Measurements from ENCODE around the gene EYS. TPM values are rescaled to one million over a fixed set of nuclear protein-coding genes. Genes with fewer than 3 reads are reported as not detected.
"Not testable (repeated sequence)": the region's sequence is repeated elsewhere in the genome, so short reads cannot be mapped to it uniquely, and the experiment has no call there.

The EYS gene
- total RNA-seq, 2 donors from 2014 or later, result 0.20 TPM; not detected in 1

DNA sequence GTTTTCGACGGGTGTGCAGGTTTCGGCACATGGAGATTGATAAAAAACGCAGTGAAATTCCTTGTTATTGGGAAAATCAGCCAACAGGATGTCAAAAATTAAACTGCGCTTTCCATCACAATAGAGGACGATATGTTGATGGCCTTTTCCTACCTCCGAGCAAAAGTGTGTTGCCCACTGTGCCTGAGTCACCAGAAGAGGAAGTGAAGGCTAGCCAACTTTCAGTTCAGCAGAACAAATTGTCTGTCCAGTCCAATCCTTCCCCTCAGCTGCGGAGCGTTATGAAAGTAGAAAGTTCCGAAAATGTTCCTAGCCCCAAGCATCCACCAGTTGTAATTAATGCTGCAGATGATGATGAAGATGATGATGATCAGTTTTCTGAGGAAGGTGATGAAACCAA lies 404.4 kb downstream of the EYS start:
- ATAC-seq; H3K27me3 Mint-ChIP-seq; H3K36me3 Mint-ChIP-seq; H3K4me3 Mint-ChIP-seq; DNase-seq (ENCODE audit: low spot score); H3K9me3 Mint-ChIP-seq; H3K27ac Mint-ChIP-seq; H3K4me1 Mint-ChIP-seq (ENCODE audit: low read depth in 2 of 2): not testable (repeated sequence)

DNA sequence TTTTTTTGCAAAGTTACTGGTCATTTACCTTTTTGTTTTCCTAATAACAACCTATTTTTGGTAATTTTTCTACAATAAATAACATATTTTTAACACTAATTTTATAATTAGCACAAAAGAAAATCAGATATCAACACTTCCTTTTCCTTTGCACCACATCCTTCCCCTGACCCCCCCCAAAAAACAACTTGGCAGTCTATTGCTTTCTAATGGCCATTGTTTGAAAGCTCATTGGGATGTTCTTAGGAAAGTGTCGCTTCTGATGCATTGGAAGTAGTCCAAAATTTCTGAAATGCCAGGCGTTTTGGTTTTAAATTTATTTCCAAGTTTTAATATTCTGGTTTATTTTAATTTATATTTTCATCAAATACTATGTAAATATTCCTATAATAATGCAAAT lies 407.8 kb downstream of the EYS start:
- no peaks in the 10 kb centered on the region for H3K36me3 Mint-ChIP-seq
- H3K4me3 Mint-ChIP-seq, result no peak overlapping the region
- H3K27ac Mint-ChIP-seq, result no peak overlapping the region
- DNase-seq (ENCODE audit: low spot score) (no peak), ATAC-seq (no peak)
- peaks cover 3% of the 10 kb centered on the region for H3K9me3 Mint-ChIP-seq
- no peaks in the 10 kb centered on the region for H3K27me3 Mint-ChIP-seq
- H3K4me1 Mint-ChIP-seq (ENCODE audit: low read depth in 2 of 2), result no peaks in the 10 kb centered on the region

DNA sequence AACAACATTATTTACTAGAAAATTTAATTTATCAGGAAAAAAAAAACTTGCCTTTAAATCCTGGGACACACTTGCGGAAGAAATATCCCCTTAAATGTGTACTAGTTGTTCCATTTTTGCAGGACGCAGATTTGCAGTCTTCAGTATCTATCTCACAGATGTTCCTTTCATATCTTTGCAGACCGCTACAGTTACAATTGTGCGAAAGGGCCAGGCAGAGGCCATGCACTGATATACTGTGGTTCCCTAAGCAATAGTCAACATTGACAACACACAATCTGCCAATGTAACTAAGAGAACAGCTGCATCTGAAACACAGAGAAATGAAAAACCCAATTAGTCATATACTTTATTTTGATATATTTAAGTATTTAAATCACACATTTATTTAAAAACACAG lies 411.2 kb downstream of the EYS start:
- H3K4me3 Mint-ChIP-seq, result no peak overlapping the region
- ATAC-seq (no peak), DNase-seq (ENCODE audit: low spot score) (no peak)
- peaks cover 4% of the 10 kb centered on the region for H3K36me3 Mint-ChIP-seq
- peaks cover 8% of the 10 kb centered on the region for H3K9me3 Mint-ChIP-seq
- H3K27ac Mint-ChIP-seq, result no peak overlapping the region
- H3K27me3 Mint-ChIP-seq, result no peaks in the 10 kb centered on the region
- H3K4me1 Mint-ChIP-seq (ENCODE audit: low read depth in 2 of 2), result no peaks in the 10 kb centered on the region

DNA sequence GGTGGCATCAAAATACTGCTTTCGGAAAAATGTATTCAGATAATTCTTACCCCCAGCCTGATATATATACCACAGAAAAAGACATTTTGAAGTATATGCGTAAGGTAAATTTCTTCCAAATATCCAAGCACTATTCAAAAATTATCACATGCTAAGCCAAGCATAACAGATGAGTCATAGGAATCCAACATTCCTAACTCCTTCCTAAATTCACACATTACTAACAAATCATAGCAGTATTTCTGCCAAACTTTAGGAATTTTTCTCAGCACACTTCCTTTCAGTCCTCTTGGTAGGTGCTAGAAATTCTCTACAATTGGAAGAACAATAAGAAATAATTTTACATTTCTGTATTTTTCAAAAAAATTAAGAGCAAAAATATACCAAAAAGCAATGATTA lies 417.5 kb downstream of the EYS start:
- DNase-seq (ENCODE audit: low spot score) (no peak), ATAC-seq (no peak)
- Mint-ChIP-seq H3K27ac (no peak overlapping the region), H3K27me3 (no peaks in the 10 kb centered on the region), H3K4me1 (ENCODE audit: low read depth in 2 of 2) (no peaks in the 10 kb centered on the region), H3K36me3 (peaks cover 4% of the 10 kb centered on the region), H3K9me3 (peaks cover 5% of the 10 kb centered on the region), H3K4me3 (no peak overlapping the region)

DNA sequence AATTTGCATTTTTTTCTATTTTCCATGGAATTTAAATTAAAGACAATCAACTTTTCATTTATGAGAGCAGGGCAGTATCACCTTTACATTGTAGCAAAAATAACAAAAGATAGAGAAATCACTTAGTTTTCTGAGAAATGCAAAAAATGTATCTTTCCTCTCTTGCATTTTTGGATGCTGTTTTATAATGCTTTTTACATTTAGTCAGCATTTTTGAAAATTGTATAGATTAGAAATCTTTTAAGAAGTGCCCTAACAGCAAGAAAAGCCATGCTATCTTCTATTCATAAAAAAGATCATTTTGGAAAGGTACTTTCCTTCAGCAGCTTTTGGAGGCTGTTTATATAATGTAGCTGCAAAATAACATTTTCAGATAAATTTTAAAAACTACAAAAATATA lies 421.8 kb downstream of the EYS start:
- H3K4me1 Mint-ChIP-seq (ENCODE audit: low read depth in 2 of 2), result no peaks in the 10 kb centered on the region
- no peak overlapping the region for H3K4me3 Mint-ChIP-seq
- DNase-seq (ENCODE audit: low spot score), result no peak
- H3K27ac Mint-ChIP-seq, result no peak overlapping the region
- no peaks in the 10 kb centered on the region for H3K36me3 Mint-ChIP-seq
- no peaks in the 10 kb centered on the region for H3K27me3 Mint-ChIP-seq
- no peaks in the 10 kb centered on the region for H3K9me3 Mint-ChIP-seq
- ATAC-seq, result no peak

DNA sequence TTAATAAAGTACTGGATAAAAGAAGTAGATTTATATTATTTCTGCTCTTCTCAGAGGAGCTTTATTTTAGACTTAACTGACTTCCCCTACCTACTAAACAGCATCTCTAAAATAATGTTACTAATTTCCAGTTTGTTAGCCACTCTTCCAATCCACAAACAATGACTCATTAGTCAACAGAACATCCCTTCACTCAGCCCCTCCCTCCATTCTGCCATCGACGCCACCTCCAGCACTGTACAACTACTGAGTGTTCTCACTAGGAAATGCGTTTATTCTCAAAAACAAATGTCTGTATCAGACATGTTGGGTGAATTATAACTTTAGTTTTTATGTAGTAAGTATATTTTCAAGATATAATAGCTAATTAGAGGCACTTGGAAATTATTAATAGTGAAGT lies 427.0 kb downstream of the EYS start:
- Mint-ChIP-seq H3K27me3 (no peaks in the 10 kb centered on the region), H3K36me3 (no peaks in the 10 kb centered on the region), H3K4me1 (ENCODE audit: low read depth in 2 of 2) (no peaks in the 10 kb centered on the region), H3K27ac (no peak overlapping the region), H3K9me3 (peaks cover 8% of the 10 kb centered on the region), H3K4me3 (no peak overlapping the region)
- DNase-seq (ENCODE audit: low spot score), result no peak
- ATAC-seq, result no peak

DNA sequence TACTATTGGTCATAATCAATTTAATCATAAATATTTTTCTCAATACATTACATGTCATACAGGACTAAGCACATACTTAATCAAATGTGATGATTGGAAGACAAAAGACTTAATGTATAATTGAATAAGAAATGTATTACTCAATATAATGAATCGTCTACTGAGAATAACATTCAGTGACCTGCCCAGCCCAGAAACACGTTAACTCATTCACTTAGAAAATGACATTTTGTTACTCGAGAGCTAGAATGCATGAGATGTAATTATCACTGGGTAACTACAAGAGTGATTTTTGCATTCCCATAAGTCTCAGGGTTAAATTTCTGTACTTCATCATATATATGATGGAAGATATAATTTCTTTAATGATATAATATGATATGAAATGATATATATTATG lies 444.8 kb downstream of the EYS start:
- H3K27me3 Mint-ChIP-seq, result no peaks in the 10 kb centered on the region
- H3K4me3 Mint-ChIP-seq, result no peak overlapping the region
- H3K9me3 Mint-ChIP-seq, result peaks cover 7% of the 10 kb centered on the region
- H3K36me3 Mint-ChIP-seq, result peaks cover 5% of the 10 kb centered on the region
- no peak for ATAC-seq
- no peak for DNase-seq (ENCODE audit: low spot score)
- no peaks in the 10 kb centered on the region for H3K4me1 Mint-ChIP-seq (ENCODE audit: low read depth in 2 of 2)
- no peak overlapping the region for H3K27ac Mint-ChIP-seq

DNA sequence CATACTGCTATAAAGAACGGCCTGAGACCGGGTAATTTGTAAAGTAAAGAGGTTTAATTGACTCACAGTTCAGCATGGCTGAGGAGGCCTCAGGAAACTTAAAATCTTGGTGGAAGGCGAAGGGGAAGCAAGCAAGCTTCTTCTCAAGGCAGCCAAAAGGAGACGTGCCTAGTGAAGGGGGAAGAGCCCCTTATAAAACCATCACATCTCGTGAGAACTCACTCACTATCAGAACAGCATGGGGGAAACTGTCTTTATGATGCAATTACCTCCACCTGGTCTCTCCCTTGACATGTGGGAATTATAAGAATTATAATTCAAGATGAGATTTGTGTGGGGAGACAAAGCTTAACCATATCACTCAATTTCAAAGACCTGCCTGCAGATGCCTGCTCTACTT lies 447.0 kb downstream of the EYS start:
- H3K27me3 Mint-ChIP-seq, result no peaks in the 10 kb centered on the region
- H3K4me3 Mint-ChIP-seq, result no peak overlapping the region
- no peak for ATAC-seq
- peaks cover 5% of the 10 kb centered on the region for H3K36me3 Mint-ChIP-seq
- no peak overlapping the region for H3K27ac Mint-ChIP-seq
- no peaks in the 10 kb centered on the region for H3K4me1 Mint-ChIP-seq (ENCODE audit: low read depth in 2 of 2)
- peaks cover 7% of the 10 kb centered on the region for H3K9me3 Mint-ChIP-seq
- DNase-seq (ENCODE audit: low spot score), result no peak

DNA sequence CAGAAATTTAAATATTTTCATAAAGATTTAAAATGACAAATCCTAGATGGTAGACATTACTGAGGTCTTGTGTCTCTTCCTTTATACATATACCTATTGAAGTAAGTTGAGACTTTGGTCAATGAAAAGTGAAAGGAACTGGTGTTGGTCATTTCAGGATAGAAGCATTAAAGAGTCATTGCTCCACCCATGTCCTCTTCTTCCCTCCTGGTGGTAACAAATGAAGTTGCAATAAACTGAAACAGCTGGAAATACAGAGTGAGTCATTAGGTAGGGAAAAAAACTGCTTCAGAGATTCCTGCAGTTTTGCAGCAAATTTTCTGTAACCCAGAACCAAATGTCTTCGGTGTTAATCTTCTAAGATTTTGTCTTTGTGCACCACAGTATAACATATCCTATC lies 448.0 kb downstream of the EYS start:
- peaks cover 7% of the 10 kb centered on the region for H3K9me3 Mint-ChIP-seq

DNA sequence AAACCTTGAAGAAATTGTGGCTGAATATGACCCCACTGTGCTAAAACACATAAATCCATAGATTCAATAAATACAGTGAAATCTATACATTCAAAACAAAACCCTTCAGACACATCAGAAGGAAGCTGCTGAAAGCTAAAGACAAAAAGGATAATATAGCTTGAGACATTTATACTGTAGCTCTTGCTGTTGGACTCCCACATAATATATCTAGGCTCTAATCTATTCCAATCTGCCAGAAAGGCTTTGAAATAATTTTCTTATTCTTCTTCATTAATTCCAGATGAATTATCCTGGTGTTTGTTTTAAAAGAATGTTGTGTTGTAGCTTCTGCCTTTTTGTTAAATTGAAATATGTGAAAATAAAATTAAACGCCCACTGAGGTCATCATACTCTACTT lies 454.0 kb downstream of the EYS start:
- no peaks in the 10 kb centered on the region for H3K27me3 Mint-ChIP-seq
- H3K27ac Mint-ChIP-seq, result no peak overlapping the region
- DNase-seq (ENCODE audit: low spot score) (no peak), ATAC-seq (no peak)
- H3K9me3 Mint-ChIP-seq, result peaks cover 12% of the 10 kb centered on the region
- no peak overlapping the region for H3K4me3 Mint-ChIP-seq
- no peaks in the 10 kb centered on the region for H3K4me1 Mint-ChIP-seq (ENCODE audit: low read depth in 2 of 2)
- H3K36me3 Mint-ChIP-seq, result peaks cover under 1% of the 10 kb centered on the region

More for the DNA sequence above, 448.0 kb downstream of the EYS start:
- H3K36me3 Mint-ChIP-seq, result peaks cover 5% of the 10 kb centered on the region
- no peaks in the 10 kb centered on the region for H3K4me1 Mint-ChIP-seq (ENCODE audit: low read depth in 2 of 2)
- H3K27me3 Mint-ChIP-seq, result no peaks in the 10 kb centered on the region
- no peak overlapping the region for H3K27ac Mint-ChIP-seq
- no peak for ATAC-seq
- H3K4me3 Mint-ChIP-seq, result no peak overlapping the region
- no peak for DNase-seq (ENCODE audit: low spot score)

DNA sequence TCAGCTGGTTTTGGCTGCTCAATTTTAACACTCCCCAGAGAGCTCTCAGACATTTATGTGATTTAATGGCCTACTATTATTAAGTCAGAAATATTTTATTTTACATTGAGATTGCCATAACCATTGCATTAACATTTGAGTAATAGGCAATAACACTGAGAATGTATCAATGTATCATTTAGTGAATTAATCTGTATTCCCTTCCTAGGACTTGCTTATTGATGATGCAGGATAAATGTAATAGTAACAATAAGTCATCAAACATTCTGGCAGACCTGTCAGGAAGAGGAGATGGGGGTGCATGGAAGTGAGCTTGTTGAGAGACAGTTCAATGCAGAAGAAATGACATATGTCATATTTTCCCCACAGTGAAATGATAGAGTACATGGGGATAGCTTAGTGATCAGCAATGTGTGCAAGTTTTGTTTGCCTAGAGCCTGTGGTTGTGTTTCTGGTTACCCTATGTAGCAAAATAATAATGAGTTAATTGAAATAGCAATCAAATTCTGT lies 458.9 kb downstream of the EYS start:
- DNase-seq (ENCODE audit: low spot score), result no peak
- peaks cover 12% of the 10 kb centered on the region for H3K9me3 Mint-ChIP-seq
- no peaks in the 10 kb centered on the region for H3K4me1 Mint-ChIP-seq (ENCODE audit: low read depth in 2 of 2)
- H3K4me3 Mint-ChIP-seq, result no peak overlapping the region
- ATAC-seq, result no peak
- no peaks in the 10 kb centered on the region for H3K27me3 Mint-ChIP-seq
- no peak overlapping the region for H3K27ac Mint-ChIP-seq
- H3K36me3 Mint-ChIP-seq, result no peaks in the 10 kb centered on the region

DNA sequence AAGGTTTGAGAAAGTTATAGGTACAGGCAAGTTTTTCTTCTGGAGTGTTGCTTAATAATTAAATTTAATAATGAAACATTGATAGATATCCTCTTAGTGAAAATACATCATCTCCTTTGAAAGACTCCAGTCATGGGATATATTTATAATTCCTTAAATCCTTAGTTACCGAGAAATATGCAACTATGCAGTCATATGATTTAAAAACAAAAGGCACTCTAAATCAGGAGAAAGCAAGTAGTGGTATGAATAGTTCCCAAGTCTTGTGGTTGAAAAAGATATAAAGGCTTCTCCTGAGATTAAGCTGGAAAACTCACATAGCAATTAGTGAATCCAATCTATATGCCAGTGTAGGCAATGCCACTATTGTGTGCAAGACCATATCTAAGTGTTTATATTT lies 475.4 kb downstream of the EYS start:
- DNase-seq (ENCODE audit: low spot score), result no peak
- Mint-ChIP-seq H3K4me1 (ENCODE audit: low read depth in 2 of 2) (no peaks in the 10 kb centered on the region), H3K27me3 (no peaks in the 10 kb centered on the region), H3K9me3 (peaks cover 21% of the 10 kb centered on the region), H3K27ac (no peak overlapping the region), H3K4me3 (no peak overlapping the region), H3K36me3 (peaks cover 16% of the 10 kb centered on the region)
- ATAC-seq, result no peak

DNA sequence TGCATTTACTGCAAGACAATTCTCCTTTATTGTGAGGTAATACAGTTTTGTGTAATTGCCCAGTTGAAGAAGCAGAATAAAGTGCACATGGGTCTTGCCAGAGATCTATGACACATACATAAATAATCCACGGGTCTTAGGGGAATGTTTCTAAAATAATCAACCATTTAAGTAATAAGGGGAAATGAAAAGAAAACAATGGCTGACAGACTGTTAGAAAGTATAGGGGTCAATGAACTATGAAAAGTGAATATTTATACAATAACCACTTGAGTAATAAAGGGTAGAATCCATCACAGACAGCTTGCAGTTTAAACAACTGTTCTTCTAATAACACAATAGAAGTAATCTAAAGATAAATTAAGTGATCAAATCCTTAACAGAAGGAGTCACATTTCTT lies 477.2 kb downstream of the EYS start:
- no peak for ATAC-seq
- peaks cover 21% of the 10 kb centered on the region for H3K9me3 Mint-ChIP-seq
- peaks cover 16% of the 10 kb centered on the region for H3K36me3 Mint-ChIP-seq

DNA sequence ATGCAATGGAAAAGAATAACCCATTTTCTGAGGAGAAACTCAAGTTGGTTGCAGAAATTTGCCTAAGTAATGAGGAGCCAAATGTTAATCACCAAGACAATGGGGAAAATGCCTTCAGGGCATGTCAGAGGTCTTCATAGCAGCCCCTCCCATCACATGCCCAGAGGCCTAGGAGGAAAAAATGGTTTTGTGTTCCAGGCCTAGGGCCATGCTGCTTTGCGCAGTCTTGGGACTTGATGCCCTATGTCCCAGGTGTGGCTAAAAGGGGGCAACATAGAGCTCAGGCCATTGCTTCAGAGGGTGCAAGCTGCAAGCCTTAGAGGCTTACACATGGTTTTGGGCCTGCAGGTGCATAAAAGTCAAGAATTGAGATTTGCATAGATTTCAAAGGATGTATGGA lies 485.9 kb downstream of the EYS start:
- Mint-ChIP-seq H3K4me1 (ENCODE audit: low read depth in 2 of 2) (no peaks in the 10 kb centered on the region), H3K4me3 (no peak overlapping the region), H3K36me3 (peaks cover 18% of the 10 kb centered on the region), H3K27ac (no peak overlapping the region), H3K9me3 (peaks cover 22% of the 10 kb centered on the region), H3K27me3 (no peaks in the 10 kb centered on the region)
- DNase-seq (ENCODE audit: low spot score), result no peak
- ATAC-seq, result no peak

More for the DNA sequence above, 477.2 kb downstream of the EYS start:
- Mint-ChIP-seq H3K27ac (no peak overlapping the region), H3K4me1 (ENCODE audit: low read depth in 2 of 2) (no peaks in the 10 kb centered on the region), H3K27me3 (no peaks in the 10 kb centered on the region), H3K4me3 (no peak overlapping the region)
- DNase-seq (ENCODE audit: low spot score), result no peak

DNA sequence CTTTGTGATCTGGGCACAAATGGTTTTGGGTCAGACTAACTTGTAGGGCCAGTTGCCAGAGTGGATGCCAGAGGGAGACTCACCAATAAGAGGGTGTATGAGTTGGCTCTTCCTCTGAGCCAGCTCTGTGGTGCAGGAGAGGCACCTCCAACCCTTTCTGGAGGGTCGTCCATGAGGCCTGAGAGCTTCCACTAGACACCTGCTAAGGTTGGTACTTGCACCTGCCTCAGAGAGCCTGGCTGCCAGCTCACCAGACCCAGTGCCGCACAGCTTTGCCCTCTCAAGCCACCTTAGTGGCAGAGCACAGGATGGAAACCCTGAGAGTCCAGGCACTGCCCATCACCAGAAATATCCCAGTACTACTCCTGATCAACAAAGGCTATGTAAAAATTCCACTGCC lies 504.3 kb downstream of the EYS start:
- Mint-ChIP-seq H3K27me3 (no peaks in the 10 kb centered on the region), H3K4me1 (ENCODE audit: low read depth in 2 of 2) (no peaks in the 10 kb centered on the region), H3K4me3 (no peak overlapping the region), H3K27ac (no peak overlapping the region), H3K9me3 (peaks cover 33% of the 10 kb centered on the region), H3K36me3 (peaks cover 14% of the 10 kb centered on the region)
- ATAC-seq, result no peak
- no peak for DNase-seq (ENCODE audit: low spot score)
